Measurements from ENCODE around the gene LINGO3.

DNA sequence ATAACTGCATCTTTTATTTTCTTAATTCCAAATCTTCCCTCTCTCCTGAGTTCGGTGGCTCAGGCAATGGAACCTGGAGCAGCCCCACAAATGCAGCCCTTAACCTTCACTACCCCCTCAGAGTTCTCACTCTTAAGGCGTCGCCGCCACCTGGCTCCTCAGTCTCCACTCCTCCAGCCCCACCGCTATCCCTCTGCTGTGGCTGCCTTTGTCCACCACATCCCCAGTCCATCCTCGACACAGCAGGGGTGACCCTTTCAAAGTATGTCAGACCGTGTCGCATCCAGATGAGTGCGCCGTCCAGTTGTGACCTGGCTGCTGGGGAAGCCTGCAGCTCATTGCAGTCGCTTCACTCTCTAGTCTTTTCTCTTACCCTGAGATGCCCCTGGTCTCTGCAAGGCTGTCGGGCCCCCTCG, 21.6 kb upstream of the LINGO3 start:
- TF ChIP-seq, protein P1, sequence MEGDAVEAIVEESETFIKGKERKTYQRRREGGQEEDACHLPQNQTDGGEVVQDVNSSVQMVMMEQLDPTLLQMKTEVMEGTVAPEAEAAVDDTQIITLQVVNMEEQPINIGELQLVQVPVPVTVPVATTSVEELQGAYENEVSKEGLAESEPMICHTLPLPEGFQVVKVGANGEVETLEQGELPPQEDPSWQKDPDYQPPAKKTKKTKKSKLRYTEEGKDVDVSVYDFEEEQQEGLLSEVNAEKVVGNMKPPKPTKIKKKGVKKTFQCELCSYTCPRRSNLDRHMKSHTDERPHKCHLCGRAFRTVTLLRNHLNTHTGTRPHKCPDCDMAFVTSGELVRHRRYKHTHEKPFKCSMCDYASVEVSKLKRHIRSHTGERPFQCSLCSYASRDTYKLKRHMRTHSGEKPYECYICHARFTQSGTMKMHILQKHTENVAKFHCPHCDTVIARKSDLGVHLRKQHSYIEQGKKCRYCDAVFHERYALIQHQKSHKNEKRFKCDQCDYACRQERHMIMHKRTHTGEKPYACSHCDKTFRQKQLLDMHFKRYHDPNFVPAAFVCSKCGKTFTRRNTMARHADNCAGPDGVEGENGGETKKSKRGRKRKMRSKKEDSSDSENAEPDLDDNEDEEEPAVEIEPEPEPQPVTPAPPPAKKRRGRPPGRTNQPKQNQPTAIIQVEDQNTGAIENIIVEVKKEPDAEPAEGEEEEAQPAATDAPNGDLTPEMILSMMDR (IDR thresholded peaks at IDR 0.05), result no peak
- TF ChIP-seq EZH2 (IDR thresholded peaks at IDR 0.05; ENCODE audit: borderline replicate concordance, insufficient read depth, low read depth, low read length, poor library complexity, severe bottlenecking), result no peak
